BE2C (cell line): Measurements from ENCODE around the gene TSC22D2.

Experiments used
- DNase-seq: peaks from one replicate; pipeline ENCODE4 v3.0.0-alpha.2; 2020
- H3K27me3 ChIP-seq: fragments of 250-450 bp; sonication (Bioruptor Pico); 2 replicates; pipeline ENCODE4 v1.5.1; 2020; ENCODE audit warnings: mild to moderate bottlenecking
- H3K36me3 ChIP-seq: fragments of 250-450 bp; sonication (Bioruptor Pico); 2 replicates; pipeline ENCODE4 v1.5.1; 2020; ENCODE audit warnings: mild to moderate bottlenecking
- H3K4me1 ChIP-seq: fragments of 250-450 bp; sonication (Bioruptor Pico); 2 replicates; pipeline ENCODE4 v1.5.1; 2020
- H3K4me3 ChIP-seq: 2 replicates; pipeline ENCODE4 v1.5.1; 2011; ENCODE audit warnings: low read depth, low read length
- H3K9me3 ChIP-seq: fragments of 250-450 bp; sonication (Bioruptor Pico); 2 replicates; pipeline ENCODE4 v1.5.1; 2020
- TF ChIP-seq, protein P1 (sequence below): IDR thresholded peaks from 2 replicates; pipeline ENCODE4 v1.5.1; 2012; ENCODE audit warnings: mild to moderate bottlenecking, low read depth, low read length

Gene TSC22D2

DNA sequence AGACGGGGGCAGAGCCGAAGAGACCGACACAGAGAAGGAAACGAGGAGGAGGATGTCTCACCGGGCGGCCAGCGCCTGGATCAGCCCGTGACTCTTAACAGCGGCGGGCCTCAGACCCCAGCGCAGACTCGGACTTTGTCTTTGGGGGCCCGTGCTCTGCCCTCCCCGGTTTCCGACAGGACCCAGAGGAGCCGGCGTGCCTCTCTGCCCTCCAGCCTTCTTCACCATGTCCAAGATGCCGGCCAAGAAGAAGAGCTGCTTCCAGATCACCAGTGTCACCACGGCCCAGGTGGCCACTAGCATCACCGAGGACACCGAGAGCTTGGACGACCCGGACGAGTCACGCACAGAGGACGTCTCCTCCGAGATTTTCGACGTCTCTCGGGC is 1.0 kb downstream of the TSC22D2 start:
- no peaks in the 10 kb centered on the region for H3K4me1 ChIP-seq
- H3K36me3 ChIP-seq, result peaks cover 5% of the 10 kb centered on the region; the same call in 1 of the 2 replicates
- H3K4me3 ChIP-seq, result peak overlapping the region; percentile 96
- TF ChIP-seq, protein P1, sequence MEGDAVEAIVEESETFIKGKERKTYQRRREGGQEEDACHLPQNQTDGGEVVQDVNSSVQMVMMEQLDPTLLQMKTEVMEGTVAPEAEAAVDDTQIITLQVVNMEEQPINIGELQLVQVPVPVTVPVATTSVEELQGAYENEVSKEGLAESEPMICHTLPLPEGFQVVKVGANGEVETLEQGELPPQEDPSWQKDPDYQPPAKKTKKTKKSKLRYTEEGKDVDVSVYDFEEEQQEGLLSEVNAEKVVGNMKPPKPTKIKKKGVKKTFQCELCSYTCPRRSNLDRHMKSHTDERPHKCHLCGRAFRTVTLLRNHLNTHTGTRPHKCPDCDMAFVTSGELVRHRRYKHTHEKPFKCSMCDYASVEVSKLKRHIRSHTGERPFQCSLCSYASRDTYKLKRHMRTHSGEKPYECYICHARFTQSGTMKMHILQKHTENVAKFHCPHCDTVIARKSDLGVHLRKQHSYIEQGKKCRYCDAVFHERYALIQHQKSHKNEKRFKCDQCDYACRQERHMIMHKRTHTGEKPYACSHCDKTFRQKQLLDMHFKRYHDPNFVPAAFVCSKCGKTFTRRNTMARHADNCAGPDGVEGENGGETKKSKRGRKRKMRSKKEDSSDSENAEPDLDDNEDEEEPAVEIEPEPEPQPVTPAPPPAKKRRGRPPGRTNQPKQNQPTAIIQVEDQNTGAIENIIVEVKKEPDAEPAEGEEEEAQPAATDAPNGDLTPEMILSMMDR, result no peak
- H3K9me3 ChIP-seq, result no peaks in the 10 kb centered on the region
- no peak for DNase-seq
- H3K27me3 ChIP-seq, result no peaks in the 10 kb centered on the region

DNA sequence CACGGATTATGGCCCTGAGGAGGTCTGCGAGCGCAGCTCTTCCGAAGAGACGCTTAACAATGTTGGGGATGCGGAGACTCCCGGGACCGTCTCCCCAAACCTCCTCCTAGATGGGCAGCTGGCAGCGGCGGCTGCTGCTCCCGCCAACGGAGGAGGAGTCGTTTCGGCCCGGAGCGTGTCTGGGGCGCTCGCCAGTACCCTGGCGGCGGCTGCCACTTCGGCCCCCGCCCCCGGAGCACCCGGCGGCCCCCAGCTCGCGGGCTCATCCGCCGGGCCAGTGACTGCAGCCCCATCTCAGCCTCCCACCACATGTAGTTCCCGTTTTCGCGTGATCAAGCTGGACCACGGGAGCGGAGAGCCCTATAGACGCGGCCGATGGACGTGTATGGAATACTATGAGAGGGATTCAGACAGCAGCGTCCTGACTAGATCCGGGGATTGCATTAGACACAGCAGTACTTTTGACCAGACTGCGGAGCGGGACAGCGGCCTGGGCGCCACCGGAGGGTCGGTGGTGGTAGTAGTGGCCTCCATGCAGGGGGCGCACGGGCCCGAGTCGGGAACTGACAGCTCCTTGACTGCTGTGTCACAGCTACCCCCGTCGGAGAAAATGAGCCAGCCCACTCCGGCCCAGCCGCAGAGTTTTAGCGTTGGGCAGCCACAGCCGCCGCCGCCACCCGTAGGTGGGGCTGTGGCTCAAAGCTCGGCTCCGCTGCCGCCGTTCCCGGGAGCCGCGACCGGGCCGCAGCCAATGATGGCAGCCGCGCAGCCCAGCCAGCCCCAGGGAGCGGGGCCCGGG is 1.6 kb downstream of the TSC22D2 start:
- no peaks in the 10 kb centered on the region for H3K27me3 ChIP-seq
- H3K9me3 ChIP-seq, result no peaks in the 10 kb centered on the region
- DNase-seq, result peak; percentile 94
- peak overlapping the region; percentile 96 for H3K4me3 ChIP-seq
- TF ChIP-seq, protein P1, result peak; percentile 51
- no peaks in the 10 kb centered on the region for H3K4me1 ChIP-seq
- H3K36me3 ChIP-seq, result peaks cover 5% of the 10 kb centered on the region; the same call in 1 of the 2 replicates

DNA sequence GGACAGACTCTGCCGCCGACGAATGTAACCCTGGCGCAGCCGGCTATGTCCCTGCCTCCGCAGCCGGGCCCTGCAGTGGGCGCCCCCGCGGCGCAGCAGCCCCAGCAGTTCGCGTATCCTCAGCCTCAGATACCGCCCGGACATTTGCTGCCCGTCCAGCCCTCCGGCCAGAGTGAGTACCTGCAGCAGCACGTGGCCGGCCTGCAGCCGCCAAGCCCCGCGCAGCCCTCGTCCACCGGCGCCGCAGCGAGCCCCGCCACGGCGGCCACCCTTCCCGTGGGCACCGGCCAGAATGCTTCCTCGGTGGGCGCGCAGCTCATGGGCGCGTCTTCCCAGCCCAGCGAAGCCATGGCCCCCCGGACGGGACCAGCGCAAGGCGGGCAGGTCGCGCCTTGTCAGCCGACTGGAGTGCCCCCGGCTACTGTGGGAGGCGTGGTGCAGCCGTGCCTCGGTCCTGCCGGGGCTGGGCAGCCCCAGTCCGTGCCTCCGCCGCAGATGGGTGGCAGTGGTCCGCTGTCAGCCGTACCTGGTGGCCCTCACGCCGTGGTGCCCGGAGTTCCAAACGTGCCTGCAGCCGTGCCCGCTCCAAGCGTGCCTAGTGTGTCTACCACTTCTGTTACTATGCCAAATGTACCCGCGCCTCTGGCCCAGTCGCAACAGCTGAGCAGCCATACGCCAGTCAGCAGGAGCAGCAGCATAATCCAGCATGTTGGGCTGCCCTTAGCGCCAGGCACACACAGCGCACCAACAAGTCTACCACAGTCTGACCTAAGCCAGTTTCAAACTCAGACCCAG is 2.4 kb downstream of the TSC22D2 start:
- no peaks in the 10 kb centered on the region for H3K4me1 ChIP-seq
- H3K36me3 ChIP-seq, result peaks cover 5% of the 10 kb centered on the region
- DNase-seq, result peak; percentile 53

DNA sequence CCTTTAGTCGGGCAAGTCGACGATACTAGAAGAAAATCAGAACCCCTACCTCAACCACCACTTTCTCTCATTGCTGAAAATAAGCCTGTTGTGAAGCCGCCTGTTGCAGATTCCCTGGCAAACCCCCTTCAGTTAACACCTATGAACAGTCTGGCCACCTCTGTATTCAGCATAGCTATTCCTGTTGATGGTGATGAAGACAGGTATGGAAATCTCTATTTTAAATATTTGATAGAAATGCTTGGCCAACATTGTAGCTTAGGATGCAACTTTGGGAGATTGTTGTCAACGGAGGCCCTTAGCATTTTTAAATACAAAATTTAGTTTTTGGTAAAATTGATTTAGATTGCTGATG is 3.0 kb downstream of the TSC22D2 start:
- Histone ChIP-seq H3K36me3 (peaks cover 5% of the 10 kb centered on the region), H3K4me1 (peaks cover 3% of the 10 kb centered on the region; the same call in 1 of the 2 replicates), H3K4me3 (peak overlapping the region; percentile 96), H3K27me3 (no peaks in the 10 kb centered on the region), H3K9me3 (no peaks in the 10 kb centered on the region)
- DNase-seq, result no peak
- TF ChIP-seq, protein P1, result no peak

More for the DNA sequence above, 2.4 kb downstream of the TSC22D2 start:
- H3K27me3 ChIP-seq, result no peaks in the 10 kb centered on the region
- TF ChIP-seq, protein P1, result no peak
- H3K4me3 ChIP-seq, result peak overlapping the region; percentile 96
- no peaks in the 10 kb centered on the region for H3K9me3 ChIP-seq

DNA sequence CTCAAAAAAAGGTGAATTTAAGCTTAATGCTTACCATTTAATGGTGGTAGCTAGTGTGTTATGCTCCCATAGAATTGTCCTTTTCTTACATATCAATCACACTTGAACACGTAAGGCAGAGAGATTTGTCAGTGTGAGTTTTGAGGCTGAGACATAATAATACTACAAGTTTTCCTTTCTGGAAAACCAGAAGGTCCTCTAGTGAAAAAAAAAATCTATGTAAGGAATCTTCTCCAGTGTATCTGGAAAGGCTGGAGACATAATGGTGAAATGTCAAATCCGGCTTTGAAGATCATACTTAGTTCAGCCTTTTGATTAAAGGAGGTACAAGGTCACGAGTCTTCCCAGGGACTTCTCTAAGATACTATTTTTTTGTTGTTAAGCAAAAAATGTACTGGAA is 3.4 kb downstream of the TSC22D2 start:
- no peak for DNase-seq
- Histone ChIP-seq H3K4me3 (peak overlapping the region; percentile 96), H3K9me3 (no peaks in the 10 kb centered on the region), H3K27me3 (no peaks in the 10 kb centered on the region), H3K4me1 (peaks cover 7% of the 10 kb centered on the region), H3K36me3 (peaks cover 5% of the 10 kb centered on the region)
- TF ChIP-seq, protein P1, result no peak

DNA sequence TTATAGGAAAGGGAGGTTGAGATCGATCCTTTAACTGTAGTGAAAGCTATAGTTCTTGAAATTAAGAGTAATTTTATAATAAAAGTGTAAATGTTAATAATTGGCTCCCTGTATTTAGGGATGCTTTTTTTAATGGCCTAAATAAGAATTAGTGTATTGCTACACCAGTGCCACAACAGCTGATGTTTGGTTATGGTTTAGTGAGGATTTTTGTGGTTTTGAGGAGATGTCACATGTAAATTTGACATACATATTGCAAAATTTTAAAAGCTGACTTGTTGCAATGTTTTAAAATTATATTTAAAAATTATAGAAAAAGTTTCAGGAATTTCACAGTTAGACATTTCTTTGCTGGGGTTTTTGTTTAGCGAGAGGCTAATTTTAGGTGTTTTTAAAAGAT is 3.9 kb downstream of the TSC22D2 start:
- TF ChIP-seq, protein P1, result no peak
- Histone ChIP-seq H3K9me3 (no peaks in the 10 kb centered on the region), H3K27me3 (no peaks in the 10 kb centered on the region), H3K4me3 (peak overlapping the region; percentile 96), H3K36me3 (peaks cover 5% of the 10 kb centered on the region), H3K4me1 (peaks cover 7% of the 10 kb centered on the region)
- no peak for DNase-seq
